Activated T-helper 2 cell treated with anti-CD3 and anti-CD28 coated beads, Interferon-gamma antibody, Interleukin-2, Interleukin-4, amounts not matched to agents 10 μg/mL and 5 μg/mL and 100 μg/mL, durations not matched to agents 14 hours and 24 hours and 36 hours (primary cell): ENCODE results near the gene TRIM27. TPM values are rescaled to one million over a fixed set of nuclear protein-coding genes. Genes with fewer than 3 reads are reported as not detected.
A peak's percentile ranks its signal among the peaks of the same experiment; 100 is the strongest.
"Not testable (repeated sequence)": the region's sequence is repeated elsewhere in the genome, so short reads cannot be mapped to it uniquely, and the experiment has no call there.

Experiments used
- DNase-seq: peaks from one replicate; pipeline ENCODE4 v3.0.0; 2021; ENCODE audit warnings: low spot score
- H3K27ac Mint-ChIP-seq: one replicate; pipeline ENCODE4 v1.8.0; 2021; ENCODE audit warnings: mixed read lengths
- H3K27me3 Mint-ChIP-seq: one replicate; pipeline ENCODE4 v1.8.0; 2021; ENCODE audit warnings: low read depth, mixed read lengths
- H3K36me3 Mint-ChIP-seq: one replicate; pipeline ENCODE4 v1.8.0; 2021; ENCODE audit warnings: low read depth, mixed read lengths
- H3K4me1 Mint-ChIP-seq: one replicate; pipeline ENCODE4 v1.8.0; 2021; ENCODE audit warnings: low read depth, mixed read lengths
- H3K4me3 Mint-ChIP-seq: one replicate; pipeline ENCODE4 v1.8.0; 2021; ENCODE audit warnings: low read depth, mild to moderate bottlenecking, moderate library complexity, mixed read lengths
- H3K9me3 Mint-ChIP-seq: one replicate; pipeline ENCODE4 v1.8.0; 2021; ENCODE audit warnings: mixed read lengths
- intact Hi-C: fragments of 100-400 bp; cut with micrococcal nuclease; formaldehyde crosslinking; loops from one replicate; pipeline ENCODE4 v1.15.1; 2023
- total RNA-seq: library from RNA; stranded (reverse); gene quantifications from 2 replicates; pipeline ENCODE4 v1.2.3, GENCODE V29; 2022

Gene TRIM27
- total RNA-seq, 1 donor from 2014 or later, result 64.4 TPM

DNA sequence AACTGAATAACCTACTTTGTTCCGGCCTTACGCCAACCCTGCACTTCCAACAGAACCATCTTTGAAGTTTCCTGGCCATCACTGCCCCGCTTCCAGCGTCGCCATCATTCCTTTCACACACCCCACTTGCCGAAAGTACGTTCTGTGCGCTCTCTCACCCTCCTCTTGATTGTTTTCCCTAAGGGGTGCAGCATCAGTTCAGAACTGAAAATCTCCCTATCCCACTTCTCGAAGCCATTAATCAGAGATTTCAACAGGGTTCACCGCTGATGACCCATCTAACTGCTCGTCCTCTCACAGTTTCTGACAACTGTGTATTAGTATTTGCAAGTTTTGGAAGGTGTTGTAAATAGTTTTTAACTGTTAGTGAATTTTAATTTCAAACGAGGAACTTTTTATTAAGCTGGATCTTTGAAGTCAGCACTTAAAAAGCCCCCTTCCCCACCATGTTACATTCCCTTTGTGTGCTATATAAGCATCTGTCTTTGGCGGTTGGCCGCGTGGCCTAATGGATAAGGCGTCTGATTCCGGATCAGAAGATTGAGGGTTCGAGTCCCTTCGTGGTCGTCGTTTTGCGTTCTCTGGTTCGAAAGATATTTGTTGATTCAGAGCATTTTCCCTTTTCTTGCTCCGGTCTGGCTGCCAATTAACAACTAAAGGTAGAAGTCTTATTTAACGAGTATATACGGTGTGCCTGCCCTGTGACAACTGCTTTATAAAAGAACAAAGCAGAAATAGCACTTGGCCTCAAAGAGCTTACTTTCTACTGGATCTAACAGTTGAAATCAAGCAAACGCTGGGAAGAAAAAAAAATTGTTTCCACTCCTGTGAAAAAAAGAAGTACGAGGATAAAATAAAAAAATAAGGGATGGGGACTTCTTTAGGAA is 42.6 kb downstream of the TRIM27 start:
- Mint-ChIP-seq H3K27ac (no peak overlapping the region), H3K4me1 (peaks cover 23% of the 10 kb centered on the region), H3K36me3 (peaks cover 3% of the 10 kb centered on the region), H3K4me3 (peak overlapping the region; percentile 72), H3K27me3 (peaks cover 22% of the 10 kb centered on the region), H3K9me3 (peaks cover 6% of the 10 kb centered on the region)
- intact Hi-C loops, result loop anchor here (5.0 kb wide), 1 partner anchor 41 kb away; the partner anchor contains the start of gene TRIM27
- DNase-seq, result peak; percentile 32

DNA sequence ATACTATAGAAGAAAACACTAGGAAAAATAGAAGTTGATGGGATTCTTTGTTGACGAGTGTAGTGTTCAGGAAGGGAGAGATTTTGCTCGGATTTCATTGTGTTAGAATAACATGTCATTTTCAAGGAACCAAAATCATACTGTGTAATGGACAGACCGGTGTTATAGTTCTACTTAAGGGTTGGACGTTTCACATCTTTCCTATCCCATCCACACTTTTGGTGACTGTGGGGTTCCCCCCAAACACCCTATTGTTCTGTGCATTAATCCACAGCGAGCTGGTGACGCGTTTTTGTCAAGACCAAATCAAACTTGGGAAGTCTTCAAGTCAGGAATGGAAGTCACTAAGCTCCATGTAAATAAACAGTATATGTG is 43.3 kb downstream of the TRIM27 start:
- peak overlapping the region; percentile 72 for H3K4me3 Mint-ChIP-seq
- intact Hi-C loops, result loop anchor here (5.0 kb wide), 1 partner anchor 42 kb away; the partner anchor contains the start of gene TRIM27
- peaks cover 23% of the 10 kb centered on the region for H3K4me1 Mint-ChIP-seq
- peaks cover 6% of the 10 kb centered on the region for H3K9me3 Mint-ChIP-seq
- no peak overlapping the region for H3K27ac Mint-ChIP-seq
- peaks cover 22% of the 10 kb centered on the region for H3K27me3 Mint-ChIP-seq
- no peak for DNase-seq
- H3K36me3 Mint-ChIP-seq, result peaks cover 3% of the 10 kb centered on the region

DNA sequence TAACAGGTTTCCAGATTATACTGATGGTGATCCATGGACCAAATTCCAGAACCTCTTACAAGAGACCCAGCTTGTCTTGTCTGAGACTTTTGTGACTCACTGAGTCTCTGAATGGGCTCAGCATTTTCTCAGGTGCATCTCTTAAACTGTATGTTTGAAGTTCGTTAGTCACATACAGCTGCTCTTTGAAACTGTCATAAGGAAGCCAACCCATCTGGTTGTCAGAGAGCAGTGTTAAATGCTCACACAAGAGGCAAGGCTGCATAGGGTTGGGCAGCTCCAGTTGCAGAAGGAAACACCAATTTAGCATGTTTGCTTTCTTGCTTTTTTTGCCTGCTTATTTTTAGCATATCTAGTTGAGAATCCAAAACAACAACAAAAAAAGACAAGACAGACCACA is 47.1 kb downstream of the TRIM27 start:
- Mint-ChIP-seq H3K9me3 (no peaks in the 10 kb centered on the region), H3K4me3 (no peak overlapping the region), H3K4me1 (peaks cover 9% of the 10 kb centered on the region), H3K27ac (no peak overlapping the region), H3K36me3 (no peaks in the 10 kb centered on the region), H3K27me3 (peaks cover 19% of the 10 kb centered on the region)
- intact Hi-C loops, result no loop called here
- no peak for DNase-seq

DNA sequence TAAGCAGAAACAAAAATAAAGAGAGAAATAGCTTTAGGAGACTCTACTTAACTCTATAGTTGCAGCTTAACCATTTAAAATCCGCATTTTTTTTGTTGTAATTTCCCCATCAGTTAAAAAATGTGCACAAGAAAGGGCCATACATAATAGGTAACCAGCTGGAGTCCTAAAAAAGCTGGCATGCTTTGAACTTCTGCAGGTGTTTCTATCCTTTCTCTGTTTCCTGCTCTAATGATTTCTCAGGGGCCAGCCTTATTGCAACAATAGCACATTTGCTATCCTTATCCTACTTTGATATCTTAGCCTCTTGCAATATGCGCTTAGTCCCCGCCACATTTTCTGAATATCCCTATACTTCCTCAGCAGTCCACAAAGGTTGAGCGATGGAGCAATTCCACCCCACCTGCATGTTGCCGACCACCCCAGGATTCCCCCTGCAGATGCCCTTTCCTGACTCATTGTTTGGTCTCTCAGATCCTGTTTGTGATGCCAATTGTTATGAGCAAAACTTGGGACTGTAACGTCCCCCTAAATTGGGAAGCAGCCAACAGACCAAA is 48.5 kb downstream of the TRIM27 start:
- H3K36me3 Mint-ChIP-seq, result no peaks in the 10 kb centered on the region
- H3K27ac Mint-ChIP-seq, result no peak overlapping the region
- no peak for DNase-seq
- intact Hi-C loops, result no loop called here
- H3K9me3 Mint-ChIP-seq, result no peaks in the 10 kb centered on the region
- H3K4me3 Mint-ChIP-seq, result no peak overlapping the region
- H3K27me3 Mint-ChIP-seq, result peaks cover 15% of the 10 kb centered on the region
- no peaks in the 10 kb centered on the region for H3K4me1 Mint-ChIP-seq

DNA sequence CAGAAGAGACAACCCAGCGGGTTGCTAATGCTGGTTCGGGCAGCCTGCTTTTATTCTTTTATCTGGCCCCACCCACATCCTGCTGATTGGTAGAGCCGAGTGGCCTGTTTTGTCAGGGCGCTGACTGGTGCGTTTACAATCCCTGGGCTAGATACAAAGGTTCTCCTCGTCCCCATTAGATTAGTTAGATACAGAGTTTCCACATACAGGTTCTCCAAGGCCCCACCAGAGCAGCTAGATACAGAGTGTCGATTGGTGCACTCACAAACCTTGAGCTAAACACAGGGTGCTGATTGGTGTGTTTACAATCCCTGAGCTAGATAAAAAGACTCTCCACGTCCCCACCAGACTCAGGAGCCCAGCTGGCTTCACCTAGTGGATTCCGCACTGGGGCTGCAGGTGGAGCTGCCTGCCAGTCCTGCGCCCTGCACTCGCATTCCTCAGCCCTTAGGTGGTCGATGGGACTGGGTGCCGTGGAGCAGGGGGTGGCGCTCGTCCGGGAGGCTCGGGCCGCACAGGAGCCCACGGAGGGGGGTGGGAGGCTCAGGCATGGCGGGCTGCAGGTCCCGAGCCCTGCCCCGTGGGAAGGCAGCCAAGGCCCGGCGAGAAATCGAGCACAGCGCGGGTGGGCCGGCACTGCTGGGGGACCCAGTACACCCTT is 51.5 kb downstream of the TRIM27 start:
- H3K27ac Mint-ChIP-seq, H3K36me3 Mint-ChIP-seq, intact Hi-C loops, H3K4me1 Mint-ChIP-seq, H3K27me3 Mint-ChIP-seq, DNase-seq, H3K4me3 Mint-ChIP-seq, H3K9me3 Mint-ChIP-seq: not testable (repeated sequence)

DNA sequence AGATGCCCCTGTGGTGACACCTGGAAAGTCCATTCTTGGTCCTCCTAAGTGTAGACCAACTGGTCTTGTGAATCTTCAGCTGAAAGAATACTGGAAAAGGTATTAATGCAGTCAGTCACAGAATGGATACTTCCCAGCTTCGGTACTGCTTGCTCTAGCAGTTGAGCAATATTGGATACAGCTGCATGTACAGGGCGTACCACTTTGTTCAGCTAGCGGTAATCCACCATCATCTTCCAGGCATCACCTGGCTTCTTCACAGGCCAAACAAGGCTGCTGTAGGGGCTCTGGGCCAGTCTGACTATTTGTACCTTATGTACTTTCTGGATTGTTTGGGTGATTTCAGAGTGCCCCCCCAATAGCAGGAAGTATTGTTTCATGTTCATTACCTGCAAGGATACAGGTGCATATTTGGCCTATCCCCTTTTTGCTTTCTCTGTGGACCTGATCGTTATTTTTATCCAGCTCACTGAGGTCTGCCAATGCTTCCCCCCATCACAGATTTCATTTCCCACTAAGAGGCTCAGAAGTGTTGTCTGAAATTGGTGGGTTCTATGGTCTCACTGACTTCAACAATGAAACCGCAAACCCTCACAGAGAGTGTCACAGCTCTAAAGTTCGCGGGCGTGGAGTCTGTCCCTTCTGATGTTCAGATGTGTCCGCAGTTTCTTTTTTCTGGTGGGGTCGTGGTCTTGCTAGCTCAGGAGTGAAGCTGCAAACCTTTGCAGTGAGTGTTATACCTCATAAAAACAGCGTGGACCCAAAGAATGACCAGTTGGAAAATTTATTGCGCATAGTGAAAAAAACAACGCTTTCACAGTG is 52.2 kb downstream of the TRIM27 start:
- no peaks in the 10 kb centered on the region for H3K36me3 Mint-ChIP-seq
- H3K9me3 Mint-ChIP-seq, result no peaks in the 10 kb centered on the region
- H3K4me3 Mint-ChIP-seq, result no peak overlapping the region
- intact Hi-C loops, result no loop called here
- H3K4me1 Mint-ChIP-seq, result peaks cover 11% of the 10 kb centered on the region
- DNase-seq, result no peak
- H3K27ac Mint-ChIP-seq, result no peak overlapping the region
- H3K27me3 Mint-ChIP-seq, result no peaks in the 10 kb centered on the region

DNA sequence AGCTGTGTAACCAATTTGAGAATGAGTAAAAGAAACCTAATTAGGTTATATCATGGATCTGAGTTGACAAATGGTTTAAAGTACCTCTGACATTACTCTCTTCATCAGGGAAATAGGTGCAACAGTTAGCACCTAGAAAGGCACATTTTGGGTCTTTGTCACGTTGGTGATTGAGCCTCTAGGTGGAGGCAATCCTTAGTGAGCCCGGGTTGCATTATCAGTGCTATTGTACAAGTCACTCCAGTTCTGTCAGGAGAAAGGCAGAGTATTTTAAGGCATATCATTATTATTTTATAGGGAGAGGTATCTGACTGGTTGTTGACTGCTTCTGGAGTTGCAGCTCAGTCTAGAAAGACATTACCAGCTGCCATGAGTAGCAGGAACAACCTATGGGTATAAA is 54.9 kb downstream of the TRIM27 start:
- Mint-ChIP-seq H3K27me3 (no peaks in the 10 kb centered on the region), H3K27ac (no peak overlapping the region), H3K4me3 (no peak overlapping the region), H3K9me3 (peaks cover 6% of the 10 kb centered on the region), H3K4me1 (peaks cover 29% of the 10 kb centered on the region), H3K36me3 (peaks cover 3% of the 10 kb centered on the region)
- intact Hi-C loops, result loop anchor here (10.0 kb wide), 2 partner anchors 974 to 1734 kb away; a partner anchor contains a TSS
- no peak for DNase-seq

DNA sequence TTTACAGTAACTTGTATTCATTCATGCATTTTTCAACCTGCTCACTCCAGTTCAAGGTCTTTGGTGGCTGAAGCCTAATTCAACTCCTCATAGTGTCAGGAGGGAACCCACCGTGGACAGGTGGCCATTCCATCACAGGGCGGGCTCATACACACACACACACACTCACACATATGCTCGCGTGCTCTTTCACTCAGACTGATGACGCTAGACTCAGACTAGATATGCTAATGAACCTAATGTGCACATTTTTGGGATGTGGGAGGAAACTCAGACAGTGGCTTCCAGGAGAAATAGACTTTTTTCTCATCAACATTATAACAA is 56.7 kb downstream of the TRIM27 start:
- H3K4me1 Mint-ChIP-seq, result peaks cover 38% of the 10 kb centered on the region
- H3K36me3 Mint-ChIP-seq, result peaks cover 3% of the 10 kb centered on the region
- H3K9me3 Mint-ChIP-seq, result peaks cover 6% of the 10 kb centered on the region
- H3K27ac Mint-ChIP-seq, result peak overlapping the region; percentile 87
- intact Hi-C loops, result loop anchor here (2.0 to 10.0 kb wide), 3 partner anchors 74 to 1732 kb away; a partner anchor contains a TSS
- no peak for DNase-seq
- peak overlapping the region; percentile 79 for H3K4me3 Mint-ChIP-seq
- H3K27me3 Mint-ChIP-seq, result peaks cover 2% of the 10 kb centered on the region

DNA sequence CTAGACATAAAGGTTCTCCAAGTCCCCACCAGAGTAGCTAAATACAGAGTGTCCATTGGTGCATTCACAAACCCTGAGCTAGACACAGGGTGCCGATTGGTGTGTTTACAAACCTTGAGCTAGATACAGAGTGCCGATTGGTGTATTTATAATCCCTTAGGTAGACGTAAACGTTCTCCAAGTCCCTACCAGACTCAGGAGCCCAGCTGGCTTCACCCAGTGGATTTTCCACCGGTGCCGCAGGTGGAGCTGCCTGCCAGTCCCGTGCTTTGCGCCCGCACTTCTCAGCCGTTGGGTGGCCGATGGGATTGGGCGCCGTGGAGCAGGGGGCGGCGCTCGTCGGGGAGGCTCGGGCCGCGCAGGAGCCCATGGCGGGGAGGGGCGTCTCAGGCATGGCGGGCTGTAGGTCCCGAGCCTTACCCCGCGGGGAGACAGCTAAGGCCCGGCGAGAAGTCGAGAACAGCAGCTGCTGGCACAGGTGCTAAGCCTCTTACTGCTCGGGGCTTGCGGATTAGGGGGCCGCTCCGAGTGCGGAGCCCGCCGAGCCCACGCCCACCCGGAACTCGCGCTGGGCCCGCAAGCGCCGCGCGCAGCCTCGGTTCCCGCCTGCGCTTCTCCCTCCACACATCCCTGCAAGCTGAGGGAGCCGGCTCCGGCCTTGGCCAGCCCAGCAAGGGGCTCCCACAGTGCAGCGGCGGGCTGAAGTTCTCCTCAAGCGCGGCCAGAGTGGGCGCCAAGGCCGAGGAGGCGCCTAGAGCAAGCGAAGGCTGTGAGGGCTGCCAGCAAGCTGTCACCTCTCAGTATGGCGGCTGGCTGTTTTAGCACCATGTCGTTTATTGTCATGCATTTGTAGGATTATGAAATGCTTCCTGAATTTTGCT is 57.3 kb downstream of the TRIM27 start:
- intact Hi-C loops, result loop anchor here (1.0 to 10.0 kb wide), 4 partner anchors 18 to 1732 kb away; a partner anchor contains a TSS
- H3K36me3 Mint-ChIP-seq, H3K9me3 Mint-ChIP-seq, H3K27me3 Mint-ChIP-seq: not testable (repeated sequence)
- peak; percentile 78 for DNase-seq
- H3K4me3 Mint-ChIP-seq, result peak overlapping the region; percentile 79
- peak overlapping the region; percentile 87 for H3K27ac Mint-ChIP-seq
- H3K4me1 Mint-ChIP-seq, result peaks cover 38% of the 10 kb centered on the region

DNA sequence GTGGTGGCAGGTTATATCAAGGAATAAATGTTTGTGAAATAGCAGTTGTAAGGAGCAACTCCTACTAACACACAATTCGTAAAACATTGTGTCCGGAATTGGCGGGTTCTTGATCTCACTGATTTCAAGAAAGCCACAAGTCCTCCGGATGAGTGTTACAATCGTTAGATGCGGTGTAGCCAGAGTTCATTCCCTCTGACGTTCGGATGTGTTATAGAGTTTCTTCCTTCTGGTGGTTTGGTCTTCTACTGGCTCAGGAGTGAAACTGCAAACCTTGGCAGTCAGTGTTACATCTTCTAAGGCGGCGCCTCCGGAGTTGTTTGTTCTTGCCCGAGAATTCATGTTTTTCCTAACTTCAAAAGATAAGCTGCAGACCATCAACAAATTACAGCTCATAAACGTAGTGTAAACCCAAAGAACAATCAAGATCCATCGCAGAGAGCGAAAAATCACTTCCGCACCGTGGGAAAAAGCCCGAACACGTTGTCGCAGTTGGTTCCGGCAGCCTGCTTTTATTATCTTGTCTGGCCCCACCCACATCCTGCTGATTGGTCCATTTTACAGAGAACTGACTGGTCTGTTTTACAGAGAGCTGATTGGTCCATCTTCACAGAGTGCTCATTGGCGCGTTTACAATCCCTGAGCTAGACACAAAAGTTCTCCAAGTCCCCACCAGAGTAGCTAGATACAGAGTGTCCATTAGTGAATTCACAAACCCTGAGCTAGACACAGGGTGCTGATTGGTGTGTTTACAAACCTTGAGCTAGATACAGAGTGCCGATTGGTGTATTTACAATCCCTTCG is 58.2 kb downstream of the TRIM27 start:
- Mint-ChIP-seq H3K27me3 (peaks cover 6% of the 10 kb centered on the region), H3K27ac (peak overlapping the region; percentile 87), H3K4me1 (peaks cover 38% of the 10 kb centered on the region), H3K9me3 (peaks cover 6% of the 10 kb centered on the region), H3K36me3 (peaks cover 3% of the 10 kb centered on the region), H3K4me3 (peak overlapping the region; percentile 79)
- intact Hi-C loops, result loop anchor here (1.0 to 10.0 kb wide), 4 partner anchors 19 to 1731 kb away; a partner anchor contains a TSS
- DNase-seq, result peak; percentile 68

DNA sequence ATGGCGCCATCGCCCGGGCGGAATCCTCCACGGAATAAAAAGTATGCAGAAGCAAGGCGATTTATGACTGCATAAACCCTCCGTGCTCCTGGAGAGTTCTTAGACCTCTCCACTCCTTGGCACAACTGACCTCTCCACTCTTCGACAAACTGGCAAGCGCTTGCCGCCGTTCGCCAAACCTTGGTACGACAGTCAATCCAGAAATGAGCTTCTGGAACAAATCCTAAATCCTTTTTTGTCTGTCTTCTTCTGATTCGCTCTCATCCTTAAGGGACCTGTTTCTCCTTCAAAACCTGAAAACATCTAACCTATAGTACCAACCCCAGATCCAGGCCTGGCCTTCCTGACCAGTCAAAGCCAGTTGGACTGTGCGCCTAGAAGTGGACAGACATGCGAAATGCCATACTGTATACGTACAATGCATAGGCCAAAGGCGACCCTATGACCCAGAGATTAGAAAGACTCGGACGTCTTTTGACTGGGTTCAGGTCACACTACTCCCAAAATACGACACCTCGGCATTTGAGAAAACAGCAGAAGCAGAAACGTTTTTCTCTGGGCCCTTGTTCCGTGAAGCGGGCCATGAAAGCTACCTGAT is 59.4 kb downstream of the TRIM27 start:
- peaks cover 38% of the 10 kb centered on the region for H3K4me1 Mint-ChIP-seq
- intact Hi-C loops, result loop anchor here (5.0 to 10.0 kb wide), 3 partner anchors 118 to 1730 kb away; a partner anchor contains a TSS
- peak overlapping the region; percentile 78 for H3K27ac Mint-ChIP-seq
- DNase-seq, result no peak
- H3K36me3 Mint-ChIP-seq, result peaks cover 3% of the 10 kb centered on the region
- peaks cover 15% of the 10 kb centered on the region for H3K27me3 Mint-ChIP-seq
- H3K4me3 Mint-ChIP-seq, result peak overlapping the region; percentile 93
- peaks cover 6% of the 10 kb centered on the region for H3K9me3 Mint-ChIP-seq
